Left forelimb (tissue), 1 donor: ENCODE results near the gene GPR55.

Experiments used
- DNase-seq: peaks from one replicate; pipeline ENCODE4 v3.0.0-alpha.2; 2018; ENCODE audit warnings: low spot score

Gene GPR55

DNA sequence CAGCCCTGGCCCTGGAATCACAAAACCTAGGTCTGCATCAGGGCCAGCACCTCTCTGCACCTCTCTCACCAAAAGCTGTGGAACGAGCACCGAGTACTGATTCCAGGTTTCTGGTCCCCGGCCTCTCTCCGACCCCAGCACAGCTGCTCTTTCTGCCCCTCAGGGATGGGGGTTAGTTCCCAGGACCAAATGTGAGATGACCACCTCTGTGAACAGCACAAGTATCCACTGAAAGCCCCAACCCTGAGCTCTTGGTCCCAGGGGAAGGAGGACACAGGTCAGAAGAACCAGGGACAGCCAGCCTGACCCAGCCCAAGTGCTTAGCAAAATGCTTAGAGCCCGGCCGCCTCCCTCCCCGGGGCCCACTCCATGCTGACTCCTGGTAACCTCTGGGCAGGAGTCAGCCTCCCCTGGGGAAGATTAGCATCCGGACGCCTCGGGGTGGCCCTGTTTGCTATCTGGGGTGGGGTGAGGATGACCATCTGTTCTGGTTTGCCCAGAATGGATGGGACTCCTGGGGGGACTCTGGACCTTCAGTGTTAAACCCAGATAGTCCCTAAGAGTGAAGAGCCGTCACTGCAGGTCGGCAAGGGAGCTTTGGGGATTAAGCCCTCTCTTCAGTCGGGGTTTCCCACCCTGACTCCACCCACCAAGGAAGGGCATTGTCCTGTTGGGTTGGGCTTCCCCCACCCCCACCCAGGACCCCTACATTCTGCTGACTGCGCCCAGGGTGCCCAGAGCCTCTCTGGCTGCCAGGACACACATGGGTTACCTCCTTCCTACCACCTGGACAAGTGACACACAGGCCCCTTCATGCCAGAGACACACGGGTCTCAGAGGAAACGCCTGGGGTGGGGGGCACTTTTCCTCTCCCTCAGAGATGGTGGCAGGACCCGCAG, 9.4 kb upstream of the GPR55 start:
- DNase-seq, result peak; percentile 56

DNA sequence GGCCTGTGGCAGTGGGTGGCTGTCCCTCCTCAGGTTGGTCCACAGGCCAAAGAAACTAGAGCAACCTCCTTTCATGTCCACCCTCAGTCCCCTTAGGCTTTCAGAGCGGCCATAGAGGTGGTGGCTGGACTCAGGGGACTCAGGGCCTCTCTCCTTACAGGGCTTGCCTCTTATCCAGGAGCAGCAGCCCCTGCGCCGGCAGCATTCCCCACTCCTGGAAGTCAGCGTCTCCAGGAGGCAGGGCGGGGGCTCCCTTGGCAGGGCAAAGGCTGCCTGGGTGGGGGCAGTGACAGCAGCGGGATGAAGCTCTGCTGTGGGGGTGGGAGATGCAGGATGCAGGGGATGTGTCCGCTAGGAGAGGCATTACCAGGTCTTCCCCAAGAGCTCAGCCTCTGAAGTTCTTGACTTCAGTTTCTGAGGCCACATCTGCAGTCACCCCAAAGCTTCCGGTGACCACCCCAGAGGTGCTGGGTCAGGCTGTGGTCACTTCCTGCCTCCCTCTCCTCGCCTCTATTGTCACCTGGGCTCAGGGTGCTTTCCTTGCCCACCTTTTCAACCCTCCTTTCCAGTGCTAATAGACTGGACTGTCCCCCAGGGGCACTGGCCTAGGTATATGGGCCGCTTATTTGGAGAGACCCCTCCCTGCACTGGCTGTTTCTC, 8.6 kb upstream of the GPR55 start:
- peak; percentile 57 for DNase-seq

DNA sequence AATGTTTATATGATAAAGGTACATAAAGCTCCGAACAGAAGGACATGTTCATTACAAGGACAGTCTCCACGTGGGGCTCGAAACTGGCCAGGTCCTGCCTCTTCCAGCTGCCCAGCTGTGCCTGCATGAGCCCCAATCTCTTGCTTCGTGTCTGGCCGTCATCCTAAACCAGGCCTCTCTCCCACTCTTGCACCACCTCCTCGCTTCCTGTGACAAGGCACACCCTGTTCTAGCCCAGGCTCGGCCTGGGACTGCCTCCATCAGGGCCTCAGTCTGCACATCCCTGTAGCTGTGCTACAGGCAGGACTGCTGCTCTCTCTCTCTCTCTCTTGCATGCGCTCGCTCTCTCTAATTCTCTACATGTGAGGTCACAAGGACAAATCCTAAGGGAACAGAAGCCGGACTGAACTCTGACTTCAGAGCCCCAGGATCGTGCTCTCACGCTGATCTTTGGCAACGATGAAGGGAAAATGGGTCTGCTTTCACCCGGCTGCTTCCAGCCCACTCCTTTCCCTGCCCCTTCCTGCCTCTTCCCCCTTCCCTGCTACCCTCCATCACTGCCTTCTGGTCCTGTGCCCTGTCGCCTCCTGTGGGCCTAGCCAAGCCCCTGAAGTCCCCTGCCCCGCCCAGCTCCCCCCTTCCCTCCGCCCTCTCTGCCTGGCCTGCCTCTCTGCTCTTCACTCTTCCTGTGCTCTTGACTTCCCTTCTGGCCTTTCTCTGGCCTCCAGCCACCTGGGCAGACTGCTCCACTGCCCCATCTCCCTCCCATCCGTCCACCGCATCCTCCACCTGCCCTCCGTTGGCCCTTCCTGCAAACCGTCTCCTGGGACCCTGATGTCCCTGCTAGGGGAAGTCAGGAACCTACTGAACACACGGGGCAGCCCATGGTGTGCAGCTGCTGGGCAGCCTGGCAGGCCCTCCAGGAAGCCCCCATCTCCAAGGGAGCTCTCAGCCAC, 7.8 kb upstream of the GPR55 start:
- DNase-seq, result peak; percentile 67

DNA sequence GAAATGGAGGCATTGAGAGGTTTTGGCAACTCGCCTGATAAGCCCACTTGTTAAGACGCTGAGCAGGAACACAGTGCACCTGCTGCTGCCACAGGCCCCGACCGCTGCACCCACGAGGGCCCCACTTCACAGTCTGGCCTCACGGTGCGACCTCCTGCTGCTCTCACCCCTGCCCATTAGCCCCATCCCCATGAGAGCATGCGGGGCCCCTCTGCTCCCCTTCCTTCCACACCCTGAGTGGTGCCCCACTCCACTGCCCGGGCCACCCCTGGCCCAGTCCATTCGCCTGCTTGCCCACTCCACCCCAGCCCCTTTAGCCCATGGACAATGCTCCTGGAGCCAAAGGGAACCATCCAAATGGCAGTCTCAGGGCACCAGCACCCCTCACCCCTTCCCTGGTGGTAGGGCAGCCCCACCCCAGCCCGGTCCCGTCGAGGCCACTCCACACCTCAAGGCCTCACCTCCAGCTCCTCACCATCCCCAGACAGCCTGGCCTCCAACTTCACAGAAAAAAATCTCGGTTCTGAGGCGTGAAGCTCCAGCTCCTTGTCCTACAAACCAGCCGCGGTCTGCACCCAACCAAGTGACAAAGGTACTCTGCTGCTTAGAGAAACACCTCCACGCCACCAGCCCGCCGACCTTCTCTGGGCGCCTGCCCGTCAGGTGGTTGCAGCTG, 6.7 kb upstream of the GPR55 start:
- DNase-seq, result peak; percentile 59

DNA sequence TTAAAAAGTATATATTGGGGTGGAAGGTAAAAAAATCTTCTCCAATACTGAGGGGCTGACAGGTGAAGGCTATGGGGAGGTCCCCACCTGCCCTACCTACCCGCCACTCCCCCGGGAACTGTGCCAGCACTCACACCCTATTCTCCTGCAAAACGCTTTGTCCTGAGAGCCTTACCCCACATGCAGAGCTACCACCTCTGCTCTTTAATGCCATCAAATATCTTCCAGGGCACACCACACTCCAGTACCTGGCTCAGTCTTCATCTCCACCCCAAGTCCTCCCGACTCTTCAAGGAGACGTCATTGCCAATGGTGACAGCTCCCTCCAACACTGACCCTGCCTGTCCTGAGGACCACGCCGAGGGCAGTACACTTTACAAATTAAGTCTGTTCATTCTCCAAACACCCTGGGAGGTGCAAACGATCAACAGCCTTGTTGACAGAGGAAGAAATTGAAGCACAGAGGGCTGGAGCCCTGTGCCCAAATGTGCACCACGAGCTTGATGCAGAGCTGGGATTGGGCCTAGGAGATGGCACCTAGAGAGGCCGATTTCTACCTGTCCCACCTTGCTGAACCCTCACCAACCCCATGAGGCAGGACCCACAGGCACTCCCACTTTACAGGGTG, 6.0 kb upstream of the GPR55 start:
- peak; percentile 40 for DNase-seq

DNA sequence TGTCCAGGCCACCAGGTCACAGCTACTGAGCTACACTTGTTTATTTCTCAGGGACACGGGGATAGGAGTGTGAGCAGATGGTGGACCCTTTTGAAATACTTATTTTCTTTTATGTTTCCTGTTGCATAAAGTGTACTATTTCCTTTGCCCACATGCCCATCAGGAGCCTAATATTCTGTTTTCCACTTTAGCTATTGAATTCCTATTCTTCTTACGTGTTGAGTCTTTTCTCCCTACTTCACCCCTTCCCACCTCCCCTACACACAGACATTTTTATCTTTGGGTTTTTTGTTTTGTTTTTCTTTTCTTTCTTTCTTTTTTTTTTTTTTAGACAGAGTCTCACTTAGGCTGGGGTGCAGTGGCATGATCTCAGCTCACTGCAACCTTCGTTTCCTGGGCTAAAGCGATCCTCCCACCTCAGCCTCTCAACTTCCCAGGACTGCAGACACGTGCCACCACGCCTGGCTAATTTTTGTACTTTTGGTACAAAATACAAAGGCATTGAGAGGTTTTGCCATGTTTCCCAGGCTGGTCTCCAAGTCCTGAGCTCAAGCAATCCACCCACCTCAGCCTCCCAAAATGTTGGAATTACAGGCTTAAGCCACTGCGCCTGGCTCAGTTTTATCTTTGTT, 5.2 kb upstream of the GPR55 start:
- peak; percentile 25 for DNase-seq

DNA sequence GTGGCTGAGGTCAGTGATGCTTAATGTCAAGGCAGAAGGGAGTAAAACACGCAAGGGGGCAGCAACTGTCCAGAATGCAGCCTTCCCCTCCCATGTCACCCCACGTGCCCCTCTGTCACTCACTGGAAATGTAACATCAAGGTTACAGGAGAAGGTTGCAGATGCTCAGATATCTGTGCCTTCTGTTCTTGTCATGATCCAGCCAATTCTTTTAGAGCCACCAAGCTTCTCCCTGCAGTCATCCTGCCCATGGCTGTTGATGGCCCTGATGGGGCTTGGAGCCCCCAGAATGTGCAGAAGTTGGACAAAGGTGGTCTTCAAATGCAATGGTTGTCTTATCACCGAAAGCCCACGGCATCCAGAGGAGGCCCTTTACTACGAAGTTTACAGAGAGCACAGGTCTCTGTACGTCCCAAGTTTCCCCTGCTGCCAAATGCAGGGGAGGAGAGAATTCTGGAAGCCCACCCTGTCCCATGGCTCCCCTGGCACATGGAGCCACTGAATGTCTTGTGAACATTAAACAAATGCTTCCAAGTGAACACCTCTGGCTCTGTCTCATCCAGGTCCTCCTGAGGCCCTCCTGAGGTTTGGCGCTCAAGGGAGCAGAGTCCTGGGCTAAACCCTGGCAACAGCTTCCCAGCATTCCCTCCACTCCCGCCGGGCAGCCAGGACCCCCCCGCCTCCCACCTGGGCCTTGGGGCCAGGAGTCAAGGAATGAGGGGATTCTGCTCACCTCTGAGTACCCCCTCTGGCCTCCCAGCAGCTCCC, 4.5 kb upstream of the GPR55 start:
- no peak for DNase-seq

DNA sequence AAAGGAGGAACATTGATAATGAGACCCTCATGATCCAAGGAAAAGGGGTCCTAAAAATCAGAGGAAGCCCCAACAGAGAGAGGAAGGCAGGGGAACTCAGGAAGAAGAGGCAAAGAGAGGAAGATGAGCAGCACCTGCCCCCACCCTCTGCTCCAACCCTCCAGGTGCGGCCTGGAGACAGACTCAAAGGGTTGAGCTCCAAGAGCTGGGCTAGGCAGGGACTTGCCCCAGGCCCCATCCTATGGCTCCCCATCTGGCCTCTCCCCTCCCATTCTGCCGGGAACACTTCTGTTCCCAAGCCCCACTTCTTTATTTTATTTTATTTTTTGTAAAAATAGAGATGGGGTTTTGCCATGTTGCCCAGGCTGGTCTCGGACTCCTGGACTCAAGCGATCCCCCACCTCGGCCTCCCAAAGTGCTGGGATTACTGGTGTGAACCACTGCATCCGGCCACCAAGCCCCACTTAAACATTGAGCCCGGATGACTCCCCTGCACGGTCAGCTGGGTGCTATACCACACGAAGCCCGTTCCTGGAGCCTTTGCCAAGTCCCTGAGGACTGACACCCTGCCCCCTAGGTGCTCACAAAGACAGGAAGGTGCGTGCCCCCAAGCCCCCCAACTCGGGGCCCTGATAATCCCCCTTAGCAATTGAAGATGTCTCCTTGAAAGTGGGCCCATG, 3.8 kb upstream of the GPR55 start:
- DNase-seq, result peak; percentile 52

DNA sequence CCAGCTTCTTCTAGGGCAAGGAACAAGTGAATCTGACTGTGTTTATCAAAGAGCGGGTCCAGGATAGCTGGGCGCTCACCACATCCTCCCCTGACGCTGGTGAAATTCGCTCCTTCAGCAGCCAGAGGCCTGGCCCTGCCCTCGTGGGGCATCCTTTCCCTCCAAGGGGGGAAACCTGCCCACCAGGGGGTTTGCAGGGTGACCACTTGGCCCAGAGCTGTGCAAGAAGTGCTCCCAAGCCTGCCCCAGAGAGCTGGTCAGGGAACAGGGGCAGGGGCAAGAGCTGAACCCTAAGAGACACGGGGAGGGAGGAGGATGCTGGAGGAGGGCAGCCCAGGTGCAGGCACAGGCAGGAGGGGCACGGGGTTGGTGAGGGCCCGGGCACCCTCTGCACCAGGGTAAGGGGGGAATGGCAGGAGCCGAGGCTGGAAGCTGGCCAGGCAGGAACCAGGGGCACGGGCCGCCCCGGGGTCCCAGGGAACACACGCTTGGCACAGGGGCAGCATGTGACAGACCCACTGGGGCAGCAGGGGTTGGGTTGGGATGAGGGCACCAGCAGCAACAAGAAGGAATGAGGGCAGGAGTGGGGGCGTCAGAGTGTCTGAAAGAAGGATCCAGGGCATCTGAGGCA, 2.8 kb upstream of the GPR55 start:
- peak; percentile 56 for DNase-seq

DNA sequence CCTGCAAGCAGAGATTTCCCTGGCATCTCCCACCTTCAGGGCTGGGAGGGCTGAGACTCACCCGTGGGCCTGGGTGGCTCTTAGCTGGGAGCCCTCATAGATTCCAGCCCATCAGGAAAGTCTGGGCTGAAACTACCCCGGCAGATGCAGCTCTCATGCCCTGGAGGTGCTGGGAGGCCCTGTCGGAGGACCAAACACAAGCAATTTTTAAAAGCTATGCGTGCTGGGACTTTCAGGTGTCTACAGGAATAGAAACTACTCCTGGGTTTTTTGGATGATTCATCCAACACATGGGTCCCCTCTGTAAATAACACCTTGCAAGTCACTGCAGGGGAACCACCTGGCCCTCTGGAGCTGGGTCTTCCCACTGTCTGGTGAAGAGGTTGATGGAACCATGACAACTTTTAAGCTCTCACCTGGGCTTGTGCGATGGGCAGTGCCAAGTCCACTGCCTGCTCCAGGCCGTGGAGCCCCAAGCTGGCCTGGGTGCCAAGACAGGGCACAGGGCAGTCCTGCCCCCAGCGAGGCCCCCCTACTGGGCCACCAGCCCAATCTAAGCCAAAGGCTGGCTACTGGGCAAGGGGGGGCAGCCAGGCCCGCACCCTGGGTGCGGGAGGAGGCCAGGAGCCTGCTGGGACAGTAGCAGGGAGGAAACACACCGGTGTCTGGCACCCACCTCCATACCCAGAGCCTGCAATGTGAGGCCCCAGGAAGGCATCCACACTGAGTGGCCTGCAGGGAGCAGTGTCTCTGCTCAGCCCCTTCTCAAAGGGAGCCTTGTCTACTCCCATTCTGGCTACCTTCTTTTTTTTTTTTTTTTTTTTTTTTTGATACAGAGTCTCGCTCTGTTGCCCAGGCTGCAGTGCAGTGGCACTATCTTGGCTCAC, 1.1 kb upstream of the GPR55 start:
- peak; percentile 49 for DNase-seq

DNA sequence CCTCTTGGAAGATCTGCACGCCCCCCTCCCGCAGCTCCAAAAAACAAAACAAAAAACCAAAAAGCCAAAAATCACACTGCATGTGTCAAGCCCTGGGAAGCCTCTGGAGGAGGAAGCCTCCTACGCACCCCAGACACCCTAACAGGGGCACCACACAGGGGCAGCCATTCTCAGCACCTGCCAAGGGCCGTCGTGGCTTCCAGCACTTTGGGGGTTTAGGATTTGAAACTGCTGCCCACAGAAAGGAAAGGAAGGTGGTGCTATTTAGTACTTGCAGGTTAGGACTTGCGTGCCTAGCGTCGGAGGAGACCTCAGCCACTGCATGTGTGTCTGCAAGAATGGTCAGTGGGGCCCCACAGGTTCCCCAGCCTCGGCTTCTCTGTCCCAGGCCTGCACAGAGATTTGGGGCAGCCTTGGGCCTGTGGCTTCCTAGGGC, 419 bp upstream of the GPR55 start:
- peak; percentile 58 for DNase-seq

DNA sequence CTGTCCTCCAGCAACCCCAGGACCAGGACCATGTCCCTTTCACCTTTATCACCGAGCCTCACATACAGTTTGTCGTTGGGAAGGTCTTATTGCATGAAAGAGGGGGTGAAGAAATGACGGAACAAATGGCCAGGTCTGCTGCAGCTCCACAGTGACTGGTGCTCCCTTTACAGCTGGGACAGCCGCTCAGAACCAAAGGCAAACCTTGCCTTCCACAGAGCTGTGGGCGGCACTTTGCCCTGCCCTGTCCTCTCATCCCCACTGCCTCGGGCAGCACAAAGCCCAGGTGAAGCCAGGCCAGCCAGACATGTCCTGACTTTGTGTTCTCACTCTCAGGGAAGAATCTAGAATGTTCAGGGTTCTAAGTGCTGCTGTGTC, 961 bp downstream of the GPR55 start:
- peak; percentile 44 for DNase-seq

DNA sequence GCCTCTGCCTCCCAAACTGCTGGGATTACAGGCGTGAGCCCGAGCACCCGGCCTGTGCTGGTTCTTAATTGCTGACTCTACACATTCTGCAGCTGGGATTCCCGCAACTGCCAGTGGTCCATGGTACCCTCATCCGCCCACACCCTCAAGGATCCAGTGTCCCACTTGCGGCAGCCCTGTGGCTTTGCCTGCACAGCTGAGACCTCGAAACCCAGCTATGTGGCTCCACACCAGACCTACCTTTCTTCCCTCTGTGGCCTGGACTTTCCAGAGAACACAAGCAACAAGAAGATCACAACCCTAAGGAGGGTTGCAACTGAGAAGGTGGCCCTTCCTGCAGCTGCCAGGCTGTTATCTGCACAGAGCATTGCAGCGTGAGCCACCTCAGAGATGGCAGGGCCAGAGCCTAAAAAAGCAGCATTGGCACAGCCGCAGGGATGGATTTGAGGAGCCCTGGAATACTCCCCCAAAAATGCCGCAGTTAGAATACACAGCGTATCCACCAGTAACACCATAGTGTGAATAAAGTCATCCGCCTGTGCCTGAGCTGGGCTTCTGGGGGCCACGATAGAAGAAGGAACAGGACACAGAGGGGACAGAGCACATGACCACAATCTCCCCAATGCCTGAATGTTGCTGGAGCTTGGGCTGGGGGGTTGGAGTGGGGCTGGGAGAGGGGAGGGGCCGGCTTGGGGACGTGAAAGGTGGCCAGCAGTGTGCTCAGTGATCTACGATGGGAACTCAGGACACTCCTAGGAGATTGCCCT, 1.9 kb downstream of the GPR55 start:
- DNase-seq, result peak; percentile 50

DNA sequence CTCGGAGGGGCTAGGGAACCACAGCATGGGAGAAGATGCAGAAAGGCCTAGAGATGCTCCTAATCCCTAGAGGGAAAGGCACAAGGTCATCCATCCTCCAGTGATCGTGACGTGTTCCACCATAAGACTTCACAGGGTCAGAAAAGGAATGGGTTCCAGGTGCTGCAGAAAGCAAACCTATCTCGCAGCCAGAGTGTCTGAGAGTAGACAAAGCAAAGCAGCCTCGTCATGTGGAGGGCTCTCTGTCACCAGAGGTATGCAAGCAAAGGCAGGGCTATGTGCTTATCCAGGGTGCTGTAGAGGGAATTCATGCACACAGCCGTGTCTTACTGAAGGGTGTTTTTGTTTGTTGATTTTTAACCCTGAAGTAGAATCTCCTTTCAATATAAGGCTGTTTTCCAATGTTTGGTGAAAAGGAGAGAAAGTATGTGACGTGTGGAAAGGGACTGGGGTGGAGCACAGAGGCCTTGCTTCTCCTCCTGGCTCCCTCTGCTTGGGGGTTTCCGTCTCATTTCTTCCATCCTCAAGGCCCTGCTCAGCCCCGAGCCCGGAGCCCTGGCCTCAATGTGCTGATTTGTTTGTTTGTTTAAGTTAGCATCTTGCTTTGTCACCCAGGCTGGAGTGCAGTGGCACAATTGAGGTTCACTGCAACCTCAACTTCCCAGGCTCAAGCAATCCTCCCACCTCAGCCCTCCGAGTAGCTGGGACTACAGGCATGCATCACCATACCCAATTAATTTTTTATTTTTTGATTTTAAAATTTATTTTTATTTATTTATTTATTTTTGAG, 3.0 kb downstream of the GPR55 start:
- DNase-seq, result peak; percentile 26

DNA sequence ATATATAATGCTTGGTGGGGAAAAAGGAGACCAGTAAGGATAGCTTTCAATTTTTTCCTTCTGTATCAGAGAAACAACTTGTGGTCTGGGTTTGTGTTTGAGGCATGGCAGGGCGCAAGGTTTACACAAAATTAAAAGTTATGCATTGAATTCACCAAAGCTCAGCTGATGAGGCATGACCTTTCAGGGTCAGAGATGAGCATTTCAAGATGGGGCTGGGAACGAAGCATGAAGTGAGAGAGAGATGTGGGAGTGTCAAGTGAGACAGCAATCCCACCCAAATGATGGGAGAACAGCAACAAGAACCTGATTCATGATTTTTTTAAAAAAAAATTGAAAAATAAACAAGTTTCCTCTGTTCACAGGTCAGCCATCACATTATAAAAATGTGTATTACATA, 4.9 kb downstream of the GPR55 start:
- DNase-seq, result no peak

DNA sequence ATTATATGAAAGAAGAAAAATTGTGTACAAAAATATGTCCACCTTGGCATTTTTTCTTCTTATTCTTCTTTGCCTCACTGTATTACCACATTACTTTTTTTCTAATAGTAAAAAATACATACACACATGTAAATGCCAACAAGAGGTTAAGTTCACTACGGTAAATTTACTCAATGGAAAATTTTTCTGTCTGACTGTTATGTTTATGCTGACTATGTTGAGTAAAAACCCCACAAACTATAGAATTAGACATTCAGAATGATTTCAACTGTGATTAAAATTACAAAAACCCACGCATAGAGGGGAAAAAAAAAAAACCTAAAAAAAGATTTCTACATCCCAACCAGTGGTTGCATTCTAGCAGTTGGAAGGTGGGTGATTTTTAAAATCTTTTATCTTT, 5.4 kb downstream of the GPR55 start:
- no peak for DNase-seq
